ENCODE measurements around the gene ADH1C. TPM values are rescaled to one million over a fixed set of nuclear protein-coding genes. Genes with fewer than 3 reads are reported as not detected.

The ADH1C gene
- total RNA-seq, 1 donor from 2014 or later = 41.6 TPM

DNA sequence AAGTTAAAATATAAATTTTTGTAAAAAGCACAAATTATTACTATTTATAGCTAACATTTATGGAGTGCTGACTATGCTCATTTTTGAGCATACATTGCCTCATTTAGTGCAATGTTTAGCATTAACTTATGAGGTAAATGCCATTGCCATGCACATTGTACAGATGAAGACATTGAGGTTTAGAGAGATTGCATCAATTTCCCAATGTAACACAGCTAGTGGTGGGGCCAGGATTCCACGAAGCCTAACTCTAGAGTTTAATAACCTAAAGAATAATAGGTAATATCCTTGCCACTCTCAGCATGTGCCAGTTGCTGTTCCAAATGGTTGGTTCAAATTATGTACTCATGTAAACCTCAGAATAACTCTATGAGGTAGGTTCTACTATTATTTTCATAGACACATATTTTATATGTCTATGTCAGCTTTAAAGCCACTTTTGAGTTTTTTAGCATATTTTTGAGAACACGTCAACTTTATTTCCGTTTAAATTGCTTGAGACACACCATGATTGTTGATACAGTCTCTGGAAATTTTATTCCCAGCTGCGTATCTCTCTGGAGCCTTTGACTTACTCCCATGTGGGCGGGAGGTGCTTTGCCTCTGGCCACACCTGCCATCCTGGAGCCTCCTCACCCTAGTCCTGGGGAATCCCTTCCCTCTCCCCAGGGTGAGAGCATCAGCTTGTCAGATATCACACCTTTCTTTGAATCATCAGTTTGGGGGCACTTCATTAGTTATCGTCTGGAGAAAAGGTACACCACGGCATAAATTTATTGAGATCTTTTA is 51.0 kb downstream of the ADH1C start:
- DNase-seq (ENCODE audit: low spot score) = no peak

DNA sequence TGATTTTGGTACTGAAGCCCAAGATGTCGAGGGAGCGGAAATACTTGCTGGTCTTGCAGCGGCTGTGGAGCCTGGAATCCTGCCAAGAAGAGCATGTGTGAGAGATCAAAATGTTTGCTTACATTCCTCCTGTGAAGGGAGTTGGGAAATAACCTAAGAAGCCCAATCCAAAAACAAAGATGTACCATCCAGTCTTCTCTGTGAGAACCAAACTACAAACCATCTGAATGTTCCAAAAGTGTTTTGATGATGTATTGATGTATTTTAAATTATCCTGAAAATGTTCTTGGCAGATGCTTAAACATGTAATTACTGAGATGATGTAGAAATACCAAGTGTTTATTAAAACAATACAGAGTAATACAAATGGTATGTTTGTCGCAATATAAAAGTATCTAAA is 51.6 kb downstream of the ADH1C start:
- DNase-seq (ENCODE audit: low spot score) = peak; percentile 90

DNA sequence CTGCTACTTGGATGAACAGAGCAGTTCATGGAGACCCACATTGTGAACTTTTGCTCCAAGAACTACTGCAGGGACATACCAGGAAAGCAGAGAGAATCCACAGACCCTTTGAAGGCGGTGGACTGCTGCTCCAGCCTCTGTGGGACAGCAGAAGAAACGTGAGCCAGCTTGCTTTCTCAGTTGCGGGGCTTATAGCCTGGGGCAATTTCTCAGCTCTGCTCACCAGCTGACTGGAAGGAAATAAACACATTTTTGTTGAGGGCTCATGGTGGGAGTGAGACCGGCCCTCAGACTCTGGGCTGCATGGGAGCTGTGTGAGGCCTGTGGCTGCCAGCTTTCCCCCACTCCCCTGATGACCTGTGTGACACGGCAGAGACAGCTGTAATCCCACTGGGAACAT is 59.2 kb downstream of the ADH1C start:
- no peak for DNase-seq (ENCODE audit: low spot score)

DNA sequence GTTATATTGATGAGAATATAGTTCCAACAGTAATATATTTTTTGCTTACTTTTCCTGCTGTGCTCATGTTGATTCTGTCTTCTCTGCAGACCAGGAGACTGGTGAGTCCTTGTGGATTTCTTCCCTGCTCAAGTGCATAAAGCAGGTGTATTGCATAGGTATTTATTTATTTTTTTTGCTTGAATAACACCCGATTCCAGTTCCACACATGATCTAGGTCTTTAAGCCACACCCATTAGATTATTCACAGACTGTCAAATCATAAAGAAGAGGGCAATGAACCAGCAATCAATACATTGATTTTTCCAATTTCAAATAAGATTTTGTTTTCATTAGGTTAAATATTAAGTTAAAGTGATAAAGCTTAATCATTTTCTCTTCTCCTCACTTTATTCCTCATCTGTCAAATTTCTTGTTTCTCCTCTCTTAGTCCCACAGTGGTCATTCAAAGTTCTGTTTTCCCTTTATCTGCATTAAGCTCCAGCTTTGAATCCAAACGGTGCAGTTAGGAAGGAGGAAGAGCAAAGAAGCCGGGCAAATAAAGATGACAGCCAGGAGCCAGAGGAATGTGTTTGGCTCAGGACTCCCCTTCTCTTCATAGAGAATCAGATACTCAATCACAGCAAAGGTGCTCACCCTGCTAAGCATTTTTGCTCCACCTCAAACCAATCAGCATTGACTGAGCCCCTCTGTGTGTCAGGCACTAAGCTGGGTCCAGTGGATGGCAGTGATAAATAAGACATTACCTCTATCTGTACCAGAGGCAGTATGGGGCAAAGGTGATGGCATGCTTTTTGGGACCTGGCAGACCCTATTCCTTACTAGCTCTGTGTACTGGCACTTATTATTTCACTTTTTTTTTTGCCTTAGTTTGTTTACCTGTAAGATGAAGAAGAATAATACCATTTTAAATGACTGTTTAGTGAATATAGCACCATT is 61.4 kb downstream of the ADH1C start, which contains the start of gene ADH1A:
ADH1A (minus strand) TSS at position 138 of the 939 bp plus-strand sequence; CDS start at position 67, 71 bp downstream.
- no peak for DNase-seq (ENCODE audit: low spot score)

Other genes with a start within 250 kb of the ADH1C start
- 1.2 TPM for gene ADH4, start 208.4 kb downstream of the ADH1C start, total RNA-seq
- 36.3 TPM for gene ADH6, start 133.5 kb downstream of the ADH1C start, total RNA-seq
- gene ADH1A, start 61.8 kb downstream of the ADH1C start, total RNA-seq = 5.4 TPM
- gene ADH1B, start 31.3 kb downstream of the ADH1C start, total RNA-seq = 144 TPM
- gene ADH7, start 82.6 kb upstream of the ADH1C start, total RNA-seq = not detected
- gene C4orf17, start 158.3 kb upstream of the ADH1C start, total RNA-seq = not detected
- gene TRMT10A, start 211.3 kb upstream of the ADH1C start, total RNA-seq = 7.3 TPM
- 3.8 TPM for gene MTTP, start 222.1 kb upstream of the ADH1C start, total RNA-seq